ENCODE results near the gene STAB1. TPM values are rescaled to one million over a fixed set of nuclear protein-coding genes. Genes with fewer than 3 reads are reported as not detected.

Gene STAB1
- polyA plus RNA-seq, 2 of the 4 experiments (the other 2 are of a cell fraction): not detected

- Histone ChIP-seq H3K4me3 (no peak overlapping the region), H3K4me1 (no peaks in the 10 kb centered on the region), H3K4me2 (no peak overlapping the region), H3K9me3 (no peaks in the 10 kb centered on the region), H3K27ac (no peak overlapping the region)
- ATAC-seq: no peak
- no peak for DNase-seq (ENCODE audit: low read depth in 1 of 2, low spot score in 1 of 2)
- FAIRE-seq: no peak
- ChIA-PET POLR2A (no interaction called here), CTCF (interaction anchor here (0.7 to 2.7 kb wide), 4 partner anchors 13 to 79 kb away, joined by 3 to 14 read pairs (median 4); no protein-coding TSS in a partner anchor)
- TF ChIP-seq ZSCAN20 (CRISPR knock-in tag; IDR thresholded peaks at IDR 0.05) (no peak), CBX2 (IDR thresholded peaks at IDR 0.05; ENCODE audit: borderline replicate concordance, low read depth) (no peak), POLR2AphosphoS2 (conservative IDR thresholded peaks at IDR 0.05; ENCODE audit: low read length) (no peak), RCOR1 (IDR thresholded peaks at IDR 0.05; ENCODE audit: low read depth, low read length) (no peak), PHF8 (IDR thresholded peaks at IDR 0.05; ENCODE audit: borderline replicate concordance, low read depth) (no peak), HDAC2 (IDR thresholded peaks at IDR 0.05) (no peak), JUN (IDR thresholded peaks at IDR 0.05) (no peak), HOXA7 (CRISPR knock-in tag; IDR thresholded peaks at IDR 0.05) (no peak), EHMT2 (IDR thresholded peaks at IDR 0.05; ENCODE audit: low read depth) (no peak), ATOH8 (CRISPR knock-in tag; IDR thresholded peaks at IDR 0.05; ENCODE audit: low read depth) (no peak), HOXB5 (CRISPR knock-in tag; IDR thresholded peaks at IDR 0.05) (no peak), KDM1A (IDR thresholded peaks at IDR 0.05; ENCODE audit: low read depth) (no peak), MAZ (IDR thresholded peaks at IDR 0.05; ENCODE audit: borderline replicate concordance, low read depth, low read length) (no peak), ZFP36 (IDR thresholded peaks at IDR 0.05; ENCODE audit: borderline replicate concordance, partially characterized antibody) (no peak), MYC (IDR thresholded peaks at IDR 0.05; ENCODE audit: borderline replicate concordance, low read length) (no peak), FOXS1 (CRISPR knock-in tag; IDR thresholded peaks at IDR 0.05) (no peak)
- 87% methylated on average over 15 of the region's 23 CpGs for WGBS (ENCODE audit: missing lambda C conversion rate)
Measured at GRCh38 chr3:52490939-52491526, 4.1 kb upstream of the STAB1 start.

- TF ChIP-seq JUNB (IDR thresholded peaks at IDR 0.05) (no peak), FOXS1 (CRISPR knock-in tag; IDR thresholded peaks at IDR 0.05) (no peak), HDAC2 (IDR thresholded peaks at IDR 0.05) (no peak), BCL3 (IDR thresholded peaks at IDR 0.05) (no peak), MAZ (IDR thresholded peaks at IDR 0.05; ENCODE audit: borderline replicate concordance, low read depth, low read length) (no peak), EHF (CRISPR knock-in tag; IDR thresholded peaks at IDR 0.05) (no peak), ATOH8 (CRISPR knock-in tag; IDR thresholded peaks at IDR 0.05; ENCODE audit: low read depth) (no peak), CTCF (IDR thresholded peaks at IDR 0.05) (no peak), EP300 (IDR thresholded peaks at IDR 0.05) (no peak), HEYL (CRISPR knock-in tag; IDR thresholded peaks at IDR 0.05) (no peak), NR3C1 (IDR thresholded peaks at IDR 0.05) (no peak), KDM1A (IDR thresholded peaks at IDR 0.05; ENCODE audit: low read depth) (no peak), CBX8 (IDR thresholded peaks at IDR 0.05) (no peak), SREBF2 (IDR thresholded peaks at IDR 0.05) (no peak), CHD2 (IDR thresholded peaks at IDR 0.05; ENCODE audit: low read length, partially characterized antibody) (no peak), PBX3 (IDR thresholded peaks at IDR 0.05) (no peak), GATA3 (IDR thresholded peaks at IDR 0.05; ENCODE audit: borderline replicate concordance) (no peak), HOXB5 (CRISPR knock-in tag; IDR thresholded peaks at IDR 0.05) (no peak)
- Histone ChIP-seq H3K4me1 (no peaks in the 10 kb centered on the region), H3K27ac (no peak overlapping the region), H3K4me3 (no peak overlapping the region), H3K4me2 (no peak overlapping the region), H3K9me3 (no peaks in the 10 kb centered on the region)
- CTCF ChIA-PET: interaction anchor here (0.7 to 2.7 kb wide), 2 partner anchors 20 to 80 kb away, joined by 3 to 14 read pairs; no protein-coding TSS in a partner anchor
- DNase-seq (ENCODE audit: low read depth in 1 of 2, low spot score in 1 of 2): no peak
- WGBS (ENCODE audit: missing lambda C conversion rate): no CpG with 5 or more reads among the region's 21 CpGs
- no peak for ATAC-seq
- FAIRE-seq: no peak
- POLR2A ChIA-PET: no interaction called here
Measured at GRCh38 chr3:52492059-52492458, 3.1 kb upstream of the STAB1 start.
